ENCODE results near the gene ARHGAP12. TPM values are rescaled to one million over a fixed set of nuclear protein-coding genes. Genes with fewer than 3 reads are reported as not detected.
A peak's percentile ranks its signal among the peaks of the same experiment; 100 is the strongest.

Gene ARHGAP12
- total RNA-seq, 2 experiments from 2014 or later = 40.3 to 41.1 TPM

GRCh38 chr10:31961277-31962074, 32.8 kb upstream of the ARHGAP12 start:
- Histone ChIP-seq H3K9me3 (ENCODE audit: control insufficient read depth in 1 of 2, insufficient read depth in 1 of 2, low read length in 2 of 2) (no peaks in the 10 kb centered on the region), H3K27me3 (ENCODE audit: control insufficient read depth in 1 of 2, insufficient read depth in 2 of 2, low read length in 2 of 2) (no peaks in the 10 kb centered on the region), H3K4me3 (ENCODE audit: low read length) (no peak overlapping the region), H3K4me1 (ENCODE audit: insufficient read depth, low read length) (peaks cover 4% of the 10 kb centered on the region), H3K36me3 (ENCODE audit: insufficient read depth, low read length) (no peaks in the 10 kb centered on the region), H3K27ac (ENCODE audit: low read depth in 1 of 2, low read length in 2 of 2) (no peak overlapping the region)
- ChIA-PET CTCF (no interaction called here), POLR2A (no interaction called here)
- TF ChIP-seq CTCF (IDR thresholded peaks at IDR 0.05) = no peak
- DNase-seq (peak in 3 of 14 experiments; percentile 22 to 41 (median 24)), ATAC-seq (ENCODE audit: poor library complexity) (peak; percentile 54)
- H3K4me3 Mint-ChIP-seq = no peak overlapping the region
- no peak overlapping the region for H3K27ac Mint-ChIP-seq
- no peaks in the 10 kb centered on the region for H3K27me3 Mint-ChIP-seq
- H3K36me3 Mint-ChIP-seq (ENCODE audit: low read depth) = no peaks in the 10 kb centered on the region
- peaks cover 23% of the 10 kb centered on the region for H3K4me1 Mint-ChIP-seq (ENCODE audit: low read depth)
- H3K9me3 Mint-ChIP-seq = no peaks in the 10 kb centered on the region
- intact Hi-C loops (cut with DNase I, micrococcal nuclease) = no loop called here

GRCh38 chr10:31959461-31960173, 31.0 kb upstream of the ARHGAP12 start:
- no peak for DNase-seq
- Mint-ChIP-seq H3K4me3 (no peak overlapping the region), H3K36me3 (ENCODE audit: low read depth) (no peaks in the 10 kb centered on the region), H3K4me1 (ENCODE audit: low read depth) (peaks cover 23% of the 10 kb centered on the region), H3K27ac (no peak overlapping the region), H3K9me3 (peaks cover under 1% of the 10 kb centered on the region), H3K27me3 (no peaks in the 10 kb centered on the region)
- CTCF ChIA-PET = no interaction called here
- POLR2A ChIA-PET = no interaction called here
- H3K27ac ChIP-seq (ENCODE audit: low read depth in 1 of 2, low read length in 2 of 2) = no peak overlapping the region
- H3K9me3 ChIP-seq (ENCODE audit: control insufficient read depth in 1 of 2, insufficient read depth in 1 of 2, low read length in 2 of 2) = peaks cover 0 to 9% of the 10 kb centered on the region in 2 experiments
- peaks cover 4% of the 10 kb centered on the region for H3K4me1 ChIP-seq (ENCODE audit: insufficient read depth, low read length)
- ATAC-seq (ENCODE audit: poor library complexity) = no peak
- intact Hi-C loops (cut with DNase I, micrococcal nuclease) = no loop called here
- no peaks in the 10 kb centered on the region for H3K36me3 ChIP-seq (ENCODE audit: insufficient read depth, low read length)
- no peaks in the 10 kb centered on the region for H3K27me3 ChIP-seq (ENCODE audit: control insufficient read depth in 1 of 2, insufficient read depth in 2 of 2, low read length in 2 of 2)
- TF ChIP-seq CTCF (IDR thresholded peaks at IDR 0.05) = no peak
- H3K4me3 ChIP-seq (ENCODE audit: low read length) = no peak overlapping the region

- DNase-seq (no peak), ATAC-seq (ENCODE audit: poor library complexity) (no peak)
- no peaks in the 10 kb centered on the region for H3K27me3 Mint-ChIP-seq
- intact Hi-C loops (cut with DNase I, micrococcal nuclease) = no loop called here
- H3K4me3 Mint-ChIP-seq = no peak overlapping the region
- no peaks in the 10 kb centered on the region for H3K36me3 Mint-ChIP-seq (ENCODE audit: low read depth)
- Histone ChIP-seq H3K4me3 (ENCODE audit: low read length) (no peak overlapping the region), H3K4me1 (ENCODE audit: insufficient read depth, low read length) (peaks cover 4% of the 10 kb centered on the region), H3K9me3 (ENCODE audit: control insufficient read depth in 1 of 2, insufficient read depth in 1 of 2, low read length in 2 of 2) (peaks cover 0 to 9% of the 10 kb centered on the region in 2 experiments), H3K27me3 (ENCODE audit: control insufficient read depth in 1 of 2, insufficient read depth in 2 of 2, low read length in 2 of 2) (no peaks in the 10 kb centered on the region), H3K27ac (ENCODE audit: low read depth in 1 of 2, low read length in 2 of 2) (no peak overlapping the region), H3K36me3 (ENCODE audit: insufficient read depth, low read length) (no peaks in the 10 kb centered on the region)
- CTCF ChIA-PET = no interaction called here
- H3K27ac Mint-ChIP-seq = no peak overlapping the region
- TF ChIP-seq CTCF (IDR thresholded peaks at IDR 0.05) = no peak
- H3K9me3 Mint-ChIP-seq = peaks cover 6% of the 10 kb centered on the region
- peaks cover 23% of the 10 kb centered on the region for H3K4me1 Mint-ChIP-seq (ENCODE audit: low read depth)
- POLR2A ChIA-PET = no interaction called here
These were observed 30.2 kb upstream of the ARHGAP12 start for GRCh38 chr10:31958856-31959255.
